ENCODE measurements around the gene PPIL3. TPM values are rescaled to one million over a fixed set of nuclear protein-coding genes. Genes with fewer than 3 reads are reported as not detected.
A peak's percentile ranks its signal among the peaks of the same experiment; 100 is the strongest.

Gene PPIL3
- total RNA-seq, 2 experiments from 2014 or later, result 42.6 to 47.7 TPM

DNA sequence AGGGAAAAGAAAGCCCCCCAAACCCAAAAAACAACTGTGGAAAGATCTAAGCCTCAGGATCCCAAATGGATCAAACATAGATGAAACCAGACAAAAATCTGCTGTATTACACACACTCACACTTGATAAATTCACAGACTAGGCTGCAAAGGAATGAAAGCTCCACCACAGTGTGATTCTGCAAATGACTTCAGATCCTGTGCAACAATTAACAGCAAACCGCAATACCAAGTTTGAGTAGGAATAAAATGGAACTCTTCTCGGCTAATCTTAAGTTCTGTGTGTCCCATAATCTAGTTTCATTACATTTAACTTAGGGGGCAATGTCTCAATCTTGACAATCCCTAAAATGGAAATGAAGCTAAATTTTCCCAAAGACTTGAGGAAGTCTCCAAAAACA is 36.3 kb downstream of the PPIL3 start:
- CTCF ChIA-PET, result interaction anchor here (0.6 to 1.0 kb wide), 4 partner anchors 11 to 151 kb away, joined by 3 read pairs; partner anchors contain the start of gene CLK1
- Mint-ChIP-seq H3K27me3 (no peaks in the 10 kb centered on the region), H3K9me3 (no peaks in the 10 kb centered on the region), H3K4me1 (peaks cover 8% of the 10 kb centered on the region), H3K27ac (no peak overlapping the region), H3K4me3 (no peak overlapping the region), H3K36me3 (ENCODE audit: low read depth) (peaks cover 62% of the 10 kb centered on the region)
- POLR2A ChIA-PET, result no interaction called here
- DNase-seq, result no peak

DNA sequence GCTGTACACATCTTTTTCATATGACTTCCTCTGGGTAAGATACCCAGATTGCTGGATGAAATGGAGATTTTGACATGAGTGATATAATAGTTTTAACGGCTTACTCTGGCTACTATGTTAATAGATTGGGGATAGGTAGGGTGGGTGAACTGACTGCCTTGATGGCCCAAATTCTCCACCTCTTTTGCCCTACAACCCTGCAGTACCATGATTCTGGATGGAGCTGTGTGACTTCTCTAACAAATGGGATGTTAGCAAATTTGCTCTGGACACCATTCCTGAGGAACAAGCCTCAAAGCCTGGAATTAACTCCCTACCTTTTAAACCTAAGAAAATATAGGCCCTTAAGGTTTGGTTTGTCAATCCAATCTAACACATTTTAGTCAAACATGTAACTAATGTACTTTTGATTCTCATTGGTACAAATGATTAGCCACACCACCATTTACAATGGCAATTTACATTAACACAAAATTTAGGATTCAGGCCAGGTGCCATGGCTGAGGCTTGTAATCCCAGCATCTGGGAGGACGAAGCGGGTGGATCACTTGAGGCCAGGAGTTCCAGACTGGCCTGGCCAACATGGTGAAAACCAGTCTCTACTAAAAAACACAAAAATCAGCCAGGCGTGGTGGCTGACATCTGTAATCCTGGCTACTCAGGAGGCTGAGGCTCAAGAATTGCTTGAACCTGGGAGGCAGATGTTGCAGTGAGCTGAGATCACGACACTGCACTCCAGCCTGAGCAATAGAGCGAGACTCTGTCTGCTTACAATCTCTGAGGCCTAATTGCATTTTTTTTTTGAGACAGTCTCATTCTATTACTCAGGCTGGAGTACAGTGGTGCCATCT is 37.3 kb downstream of the PPIL3 start:
- no peak overlapping the region for H3K4me3 Mint-ChIP-seq
- ChIA-PET POLR2A (no interaction called here), CTCF (interaction anchor here (0.6 to 1.2 kb wide), 3 partner anchors 10 to 428 kb away, joined by 3 read pairs; partner anchors contain the start of gene CLK1)
- H3K4me1 Mint-ChIP-seq, result peaks cover 5% of the 10 kb centered on the region
- no peaks in the 10 kb centered on the region for H3K27me3 Mint-ChIP-seq
- DNase-seq, result no peak
- H3K27ac Mint-ChIP-seq, result no peak overlapping the region
- H3K36me3 Mint-ChIP-seq (ENCODE audit: low read depth), result peaks cover 52% of the 10 kb centered on the region
- no peaks in the 10 kb centered on the region for H3K9me3 Mint-ChIP-seq

DNA sequence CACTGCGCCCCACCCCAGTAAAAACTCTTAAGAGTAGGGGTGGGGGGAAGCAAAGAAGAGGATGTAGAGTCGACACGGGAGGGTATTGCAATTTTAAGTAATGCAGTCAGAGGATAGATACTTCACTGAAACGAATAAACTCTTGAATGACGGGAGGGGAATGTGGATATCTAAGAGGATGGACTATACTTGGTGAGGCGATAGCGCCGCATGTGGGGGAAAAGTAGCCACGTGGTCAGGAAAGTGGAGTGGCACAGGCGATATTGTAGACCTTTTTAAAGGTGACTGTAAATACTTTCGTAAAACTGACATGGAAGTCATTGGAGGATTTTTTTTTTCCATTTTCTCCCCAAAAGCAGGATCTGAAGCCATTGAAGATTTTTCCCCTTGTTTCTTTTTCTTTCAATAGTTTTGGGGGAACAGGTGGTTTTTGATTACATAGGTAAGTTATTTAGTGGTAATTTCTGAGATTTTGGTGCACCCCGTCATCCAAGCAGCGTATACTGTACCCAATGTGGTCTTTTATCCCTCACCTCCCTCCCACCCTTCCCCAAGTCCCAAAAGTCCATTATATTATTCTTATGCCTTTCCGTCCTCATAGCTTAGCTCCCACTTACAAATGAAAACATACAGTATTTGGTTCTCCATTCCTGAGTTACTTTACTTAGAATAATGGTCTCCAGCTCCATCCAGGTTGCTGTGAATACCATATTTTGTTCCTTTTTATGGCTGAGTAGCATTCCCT is 38.2 kb downstream of the PPIL3 start:
- no peaks in the 10 kb centered on the region for H3K27me3 Mint-ChIP-seq
- H3K4me3 Mint-ChIP-seq, result no peak overlapping the region
- no peaks in the 10 kb centered on the region for H3K4me1 Mint-ChIP-seq
- no peak for DNase-seq
- ChIA-PET POLR2A (interaction anchor here (1.1 kb wide), 1 partner anchor 8 kb away, joined by 3 read pairs; no protein-coding TSS in a partner anchor), CTCF (interaction anchor here (1.0 to 2.4 kb wide), 3 partner anchors 8 to 19 kb away, joined by 3 to 13 read pairs (median 3); no protein-coding TSS in a partner anchor)
- peak overlapping the region; percentile 22 for H3K27ac Mint-ChIP-seq
- peaks cover 46% of the 10 kb centered on the region for H3K36me3 Mint-ChIP-seq (ENCODE audit: low read depth)
- H3K9me3 Mint-ChIP-seq, result no peaks in the 10 kb centered on the region

DNA sequence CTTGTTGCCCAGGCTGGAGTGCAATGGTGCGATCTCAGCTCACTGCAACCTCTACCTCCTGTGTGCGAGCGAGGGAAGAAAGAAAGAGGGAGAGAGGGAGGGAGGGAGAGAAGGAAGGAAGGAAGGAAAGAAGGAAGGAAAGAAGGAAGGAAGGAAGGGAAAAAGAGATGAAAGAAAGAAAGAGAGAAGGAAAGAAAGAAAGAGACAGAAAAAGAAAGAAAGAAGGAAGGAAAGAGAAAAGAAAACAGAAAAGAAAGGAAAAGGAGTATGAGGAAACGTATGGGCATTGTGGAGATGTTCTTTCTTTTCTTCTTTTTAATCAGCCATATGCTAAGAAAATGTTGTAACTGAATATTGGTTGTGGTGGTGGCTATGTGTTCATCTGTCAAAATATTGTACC is 40.9 kb downstream of the PPIL3 start:
- Mint-ChIP-seq H3K36me3 (ENCODE audit: low read depth) (peaks cover 28% of the 10 kb centered on the region), H3K4me1 (no peaks in the 10 kb centered on the region), H3K27me3 (no peaks in the 10 kb centered on the region), H3K4me3 (no peak overlapping the region), H3K27ac (no peak overlapping the region), H3K9me3 (no peaks in the 10 kb centered on the region)
- ChIA-PET POLR2A (interaction anchor here (0.7 kb wide), 1 partner anchor 279 kb away, joined by 6 read pairs; no protein-coding TSS in a partner anchor), CTCF (interaction anchor here (1.4 to 2.4 kb wide), 2 partner anchors 10 to 34 kb away, joined by 3 to 13 read pairs; no protein-coding TSS in a partner anchor)
- DNase-seq, result no peak

DNA sequence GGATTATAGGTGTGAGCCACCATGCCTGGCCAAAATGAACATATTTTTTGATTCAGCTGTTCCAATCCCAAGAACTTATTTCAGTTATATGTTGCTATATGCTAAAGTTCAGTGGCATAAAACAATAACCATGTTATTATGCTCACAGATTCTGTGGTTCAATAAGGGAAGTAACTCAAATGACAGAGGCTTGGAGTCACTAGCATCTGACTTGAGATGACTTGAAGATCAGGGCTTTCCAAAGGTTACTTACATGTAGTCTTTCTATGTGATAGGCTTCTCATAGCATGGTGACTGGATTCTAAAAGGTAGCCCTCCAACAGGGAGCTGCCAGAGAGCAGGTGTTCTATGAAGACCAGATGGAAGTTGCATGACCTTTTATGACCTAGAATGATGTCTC is 41.6 kb downstream of the PPIL3 start:
- H3K27me3 Mint-ChIP-seq, result no peaks in the 10 kb centered on the region
- H3K36me3 Mint-ChIP-seq (ENCODE audit: low read depth), result peaks cover 21% of the 10 kb centered on the region
- no peaks in the 10 kb centered on the region for H3K9me3 Mint-ChIP-seq
- ChIA-PET CTCF (interaction anchor here (0.7 kb wide), 1 partner anchor 320 kb away, joined by 3 read pairs; no protein-coding TSS in a partner anchor), POLR2A (no interaction called here)
- H3K4me3 Mint-ChIP-seq, result no peak overlapping the region
- no peak overlapping the region for H3K27ac Mint-ChIP-seq
- DNase-seq, result no peak
- no peaks in the 10 kb centered on the region for H3K4me1 Mint-ChIP-seq

DNA sequence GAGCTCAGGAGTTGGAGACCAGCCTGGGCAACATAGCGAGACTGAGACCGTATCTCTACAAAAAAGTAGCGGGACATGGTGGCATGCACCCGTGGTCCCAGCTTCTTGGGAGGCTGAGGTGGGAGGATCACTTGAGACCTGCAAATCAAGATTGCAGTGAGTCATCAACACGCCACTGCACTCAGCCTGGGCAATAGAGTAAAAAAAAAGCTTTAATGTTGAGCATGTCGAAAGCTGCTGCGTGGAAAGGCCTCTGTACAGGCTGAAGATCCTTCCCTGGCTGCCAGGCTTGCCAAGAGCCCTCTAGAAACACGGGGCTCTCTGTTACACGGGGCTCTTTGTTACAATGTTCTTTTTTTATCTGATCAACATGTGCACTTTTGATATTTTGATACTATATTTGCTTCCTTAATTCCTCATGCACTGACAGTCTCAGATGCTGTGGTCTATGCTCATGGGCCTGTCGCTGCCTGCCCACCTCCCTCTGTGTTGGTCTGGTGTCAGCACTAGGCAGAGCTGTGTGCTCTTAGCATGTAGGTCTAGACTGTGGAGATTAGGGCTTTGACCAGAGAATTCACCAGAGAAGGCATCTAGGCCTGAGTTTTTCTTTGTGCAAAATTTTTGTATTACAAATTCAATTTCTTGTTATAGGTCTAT is 43.1 kb downstream of the PPIL3 start:
- DNase-seq, result no peak
- Mint-ChIP-seq H3K9me3 (no peaks in the 10 kb centered on the region), H3K4me1 (no peaks in the 10 kb centered on the region), H3K27ac (no peak overlapping the region), H3K36me3 (ENCODE audit: low read depth) (peaks cover 6% of the 10 kb centered on the region), H3K4me3 (no peak overlapping the region), H3K27me3 (no peaks in the 10 kb centered on the region)
- ChIA-PET POLR2A (no interaction called here), CTCF (interaction anchor here (0.7 to 1.9 kb wide), 8 partner anchors 8 to 91 kb away, joined by 3 to 6 read pairs (median 4); no protein-coding TSS in a partner anchor)

DNA sequence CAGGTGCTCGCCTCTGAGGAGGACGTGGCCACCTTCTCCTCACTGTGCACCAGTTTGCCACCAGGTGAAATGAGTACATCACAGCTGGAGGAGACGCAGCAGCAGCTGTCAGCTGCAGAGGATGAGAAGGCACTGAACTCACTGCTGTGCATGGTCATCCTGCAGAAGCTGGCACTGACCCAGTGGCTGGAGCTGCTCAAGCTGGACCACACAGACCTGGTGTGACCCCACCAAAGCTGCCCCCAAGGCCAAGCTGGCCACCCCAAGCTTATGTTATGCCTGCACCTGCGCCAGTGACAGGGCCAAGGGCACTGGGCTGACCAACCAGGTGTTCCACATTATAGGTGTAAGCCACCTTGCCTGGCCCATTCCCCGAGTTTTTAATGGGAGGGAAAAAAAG is 43.7 kb downstream of the PPIL3 start:
- no peaks in the 10 kb centered on the region for H3K27me3 Mint-ChIP-seq
- H3K36me3 Mint-ChIP-seq (ENCODE audit: low read depth), result peaks cover under 1% of the 10 kb centered on the region

DNA sequence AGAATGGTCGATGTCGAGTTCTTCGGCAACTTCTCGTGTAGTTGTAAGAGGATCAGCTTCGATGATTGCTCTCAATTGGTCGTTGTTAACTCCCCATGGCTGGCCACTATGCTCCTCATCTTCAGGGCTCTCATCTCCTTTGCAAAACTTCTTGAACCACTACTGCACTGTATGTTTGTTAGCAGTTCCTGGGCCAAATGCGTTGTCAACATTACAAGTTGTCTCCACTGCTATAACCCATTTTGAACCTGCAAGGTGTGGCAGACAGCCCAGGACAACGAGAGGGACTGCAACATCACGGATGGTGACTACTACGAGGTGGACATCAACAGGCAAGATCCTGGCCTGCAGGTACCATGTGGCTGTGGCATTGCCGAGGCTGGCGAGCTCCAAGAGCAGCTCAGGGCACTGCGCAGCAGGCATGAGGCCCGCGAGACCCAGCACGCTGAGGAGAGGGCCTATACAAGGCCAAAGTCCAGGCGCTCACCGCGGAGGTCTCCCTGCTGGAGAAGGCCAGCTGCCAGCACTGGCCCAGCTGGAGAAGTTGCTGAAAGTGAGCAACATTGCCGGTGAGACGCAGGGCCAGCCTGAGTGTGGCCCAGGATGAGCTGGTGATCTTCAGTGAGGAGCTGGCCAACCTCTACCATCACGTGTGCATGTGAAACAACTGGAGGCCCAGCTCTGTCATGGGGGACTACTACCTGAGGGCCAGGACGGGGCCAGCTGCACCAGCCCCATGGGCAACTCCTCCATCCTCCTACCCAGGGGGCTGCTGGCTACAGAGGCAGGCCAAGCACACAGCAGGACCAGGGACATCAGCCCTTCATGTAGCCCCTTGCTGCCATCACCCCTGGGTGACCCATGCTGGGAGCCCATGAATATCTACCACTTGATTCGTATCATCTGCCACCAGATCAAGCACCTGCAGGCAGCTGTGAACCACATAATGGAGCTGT is 44.6 kb downstream of the PPIL3 start:
- H3K9me3 Mint-ChIP-seq, result peaks cover 2% of the 10 kb centered on the region
- H3K36me3 Mint-ChIP-seq (ENCODE audit: low read depth), result no peaks in the 10 kb centered on the region
- H3K4me1 Mint-ChIP-seq, result no peaks in the 10 kb centered on the region
- H3K4me3 Mint-ChIP-seq, result no peak overlapping the region
- POLR2A ChIA-PET, result no interaction called here
- H3K27me3 Mint-ChIP-seq, result no peaks in the 10 kb centered on the region
- no peak for DNase-seq
- CTCF ChIA-PET, result interaction anchor here (0.6 to 1.9 kb wide), 5 partner anchors 9 to 87 kb away, joined by 3 to 6 read pairs (median 4); no protein-coding TSS in a partner anchor
- H3K27ac Mint-ChIP-seq, result no peak overlapping the region

More for the DNA sequence above, 43.7 kb downstream of the PPIL3 start:
- no peak for DNase-seq
- ChIA-PET POLR2A (no interaction called here), CTCF (interaction anchor here (0.7 to 1.9 kb wide), 7 partner anchors 8 to 31 kb away, joined by 3 to 6 read pairs (median 4); no protein-coding TSS in a partner anchor)
- Mint-ChIP-seq H3K4me1 (no peaks in the 10 kb centered on the region), H3K27ac (no peak overlapping the region), H3K9me3 (no peaks in the 10 kb centered on the region), H3K4me3 (no peak overlapping the region)

DNA sequence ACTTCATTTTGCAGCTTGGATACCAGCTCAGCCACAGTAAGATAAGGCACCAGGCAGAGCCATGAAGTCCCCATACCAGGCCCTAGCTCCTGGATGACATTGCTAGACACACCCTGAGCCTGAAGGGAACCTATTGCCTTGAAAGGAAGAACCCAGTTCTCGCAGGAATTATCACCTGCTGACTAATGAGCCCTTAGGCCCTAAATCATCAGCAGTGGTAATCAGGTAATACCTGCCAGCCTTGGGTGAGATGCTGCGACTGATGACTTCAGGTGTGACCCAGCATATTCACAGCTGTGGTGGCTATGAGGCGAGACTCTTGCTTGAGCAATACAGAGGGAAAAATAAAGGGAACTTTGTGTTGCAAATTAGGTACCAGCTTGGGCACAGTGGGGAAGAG is 49.4 kb downstream of the PPIL3 start:
- H3K9me3 Mint-ChIP-seq, result peaks cover 10% of the 10 kb centered on the region
- no peak overlapping the region for H3K4me3 Mint-ChIP-seq
- H3K27ac Mint-ChIP-seq, result no peak overlapping the region
- no peaks in the 10 kb centered on the region for H3K27me3 Mint-ChIP-seq
- ChIA-PET CTCF (interaction anchor here (1.4 to 1.7 kb wide), 2 partner anchors 12 to 22 kb away, joined by 3 to 4 read pairs; no protein-coding TSS in a partner anchor), POLR2A (no interaction called here)
- H3K36me3 Mint-ChIP-seq (ENCODE audit: low read depth), result peaks cover 1% of the 10 kb centered on the region
- no peak for DNase-seq
- no peaks in the 10 kb centered on the region for H3K4me1 Mint-ChIP-seq

DNA sequence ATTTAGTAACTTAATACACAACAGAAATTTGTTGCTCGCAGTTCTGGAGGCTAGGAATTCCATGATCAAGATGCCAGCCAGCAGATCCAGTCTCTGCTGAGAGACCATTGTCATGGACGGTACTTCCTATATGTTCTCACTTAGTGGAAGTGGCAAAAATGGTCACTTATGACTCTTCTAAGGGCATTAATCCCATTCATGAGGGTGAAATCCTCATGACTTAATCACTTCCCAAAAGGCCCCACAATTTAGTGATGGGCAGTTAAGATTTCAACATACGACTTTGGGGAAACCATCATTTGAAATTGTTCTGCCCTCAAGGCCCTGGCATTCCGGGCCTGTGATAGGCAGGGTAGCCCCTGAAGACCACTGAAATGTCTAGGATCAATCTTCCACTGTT is 54.2 kb downstream of the PPIL3 start:
- no peak overlapping the region for H3K4me3 Mint-ChIP-seq
- POLR2A ChIA-PET, result no interaction called here
- DNase-seq, result no peak
- CTCF ChIA-PET, result interaction anchor here (1.2 to 1.3 kb wide), 2 partner anchors 8 to 11 kb away, joined by 3 to 5 read pairs; no protein-coding TSS in a partner anchor
- no peaks in the 10 kb centered on the region for H3K4me1 Mint-ChIP-seq
- H3K9me3 Mint-ChIP-seq, result peaks cover 12% of the 10 kb centered on the region
- H3K27ac Mint-ChIP-seq, result no peak overlapping the region
- H3K27me3 Mint-ChIP-seq, result no peaks in the 10 kb centered on the region
- H3K36me3 Mint-ChIP-seq (ENCODE audit: low read depth), result peaks cover 1% of the 10 kb centered on the region

DNA sequence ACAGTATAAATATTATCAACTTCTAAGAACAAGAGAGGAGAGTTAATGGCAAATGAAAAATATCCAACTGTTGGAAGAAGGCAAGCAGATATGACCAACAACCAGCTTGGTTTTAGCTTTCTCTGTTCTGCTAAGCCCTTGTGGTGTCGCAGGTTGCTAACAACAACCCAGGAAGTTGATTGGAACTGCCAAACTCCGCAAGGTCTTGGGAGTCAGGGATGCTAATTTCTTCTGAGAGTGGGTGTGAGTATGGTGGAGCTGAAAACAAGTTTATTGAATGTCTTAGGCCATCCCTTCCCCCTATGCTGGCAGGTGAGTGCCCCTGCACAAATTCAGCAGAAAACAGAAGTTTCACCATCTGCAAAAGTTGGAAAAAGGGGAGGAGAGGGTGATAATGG is 59.6 kb downstream of the PPIL3 start:
- Mint-ChIP-seq H3K4me1 (no peaks in the 10 kb centered on the region), H3K4me3 (no peak overlapping the region), H3K27ac (no peak overlapping the region), H3K9me3 (peaks cover 2% of the 10 kb centered on the region), H3K27me3 (no peaks in the 10 kb centered on the region), H3K36me3 (ENCODE audit: low read depth) (peaks cover 3% of the 10 kb centered on the region)
- ChIA-PET POLR2A (no interaction called here), CTCF (interaction anchor here (0.9 kb wide), 1 partner anchor 10 kb away, joined by 4 read pairs; no protein-coding TSS in a partner anchor)
- DNase-seq, result no peak
